Neuronal stem cell (in vitro differentiated cells): Measurements from ENCODE around the gene ABCB1.

Experiments
- DNase-seq: peaks from one replicate; pipeline ENCODE4 v3.0.0-alpha.2; 2013; ENCODE audit warnings: low spot score
- H2AFZ ChIP-seq: one replicate; pipeline ENCODE4 v1.6.1; 2013; ENCODE audit warnings: mild to moderate bottlenecking, low read length, inconsistent platforms
- H2AK5ac ChIP-seq: 2 replicates; pipeline ENCODE4 v1.6.1; 2013; ENCODE audit warnings: low read depth, mild to moderate bottlenecking, inconsistent platforms, low read length, moderate library complexity, mixed read lengths
- H2BK120ac ChIP-seq: 2 replicates; pipeline ENCODE4 v1.6.1; 2013; ENCODE audit warnings: low read depth, mild to moderate bottlenecking, inconsistent platforms, low read length, moderate library complexity, mixed read lengths
- H2BK12ac ChIP-seq: one replicate; pipeline ENCODE4 v1.6.1; 2013; ENCODE audit warnings: low read length, inconsistent platforms
- H2BK15ac ChIP-seq: 2 replicates; pipeline ENCODE4 v1.6.1; 2013; ENCODE audit warnings: mild to moderate bottlenecking, low read length, inconsistent platforms, mixed read lengths
- H2BK5ac ChIP-seq: one replicate; pipeline ENCODE4 v1.6.1; 2013; ENCODE audit warnings: inconsistent platforms, mild to moderate bottlenecking, low read length, moderate library complexity
- H3K14ac ChIP-seq: one replicate; pipeline ENCODE4 v1.6.1; 2013; ENCODE audit warnings: low read length, inconsistent platforms
- H3K18ac ChIP-seq: 2 replicates; pipeline ENCODE4 v1.6.1; 2013; ENCODE audit warnings: low read length, inconsistent platforms
- H3K23ac ChIP-seq: 2 replicates; pipeline ENCODE4 v1.6.1; 2013; ENCODE audit warnings: low read depth, mild to moderate bottlenecking, mixed read lengths, low read length, inconsistent platforms; ENCODE audit not compliant: poor library complexity
- H3K27ac ChIP-seq: replicated peaks from 3 replicates; pipeline ENCODE4 v1.5.1; 2013; ENCODE audit warnings: low read length, inconsistent platforms
- H3K27me3 ChIP-seq, 3 experiments: 2 replicates each; pipeline ENCODE4 v1.6.1; 2013; ENCODE audit warnings: low read length in 3 of 3, mild to moderate bottlenecking in 2 of 3, inconsistent platforms in 1 of 3, low read depth in 1 of 3, mixed read lengths in 1 of 3, moderate library complexity in 1 of 3; ENCODE audit not compliant: control insufficient read depth in 3 of 3, insufficient read depth in 3 of 3
- H3K36me3 ChIP-seq, 2 donors: replicated peaks in 1 of 2; 2 replicates each; pipeline ENCODE4 v1.6.1; 2013; ENCODE audit warnings: low read length in 2 of 2; ENCODE audit not compliant: control insufficient read depth in 2 of 2, insufficient read depth in 2 of 2
- H3K4ac ChIP-seq: 2 replicates; pipeline ENCODE4 v1.6.1; 2013; ENCODE audit warnings: inconsistent platforms, mild to moderate bottlenecking, low read length, moderate library complexity
- H3K4me1 ChIP-seq, 2 donors: 1 replicate in 1 of 2; 2 replicates in 1 of 2; pipeline ENCODE4 v1.6.1; 2013; ENCODE audit warnings: low read length in 2 of 2, low read depth in 1 of 2; ENCODE audit not compliant: control insufficient read depth in 2 of 2, insufficient read depth in 1 of 2
- H3K4me2 ChIP-seq: one replicate; pipeline ENCODE4 v1.6.1; 2013; ENCODE audit warnings: mild to moderate bottlenecking, low read length, inconsistent platforms; ENCODE audit not compliant: insufficient read depth, poor library complexity, severe bottlenecking
- H3K4me3 ChIP-seq, 2 donors: 2 replicates each; pipeline ENCODE4 v1.5.1; 2013; ENCODE audit warnings: low read length in 2 of 2, mild to moderate bottlenecking in 2 of 2, inconsistent platforms in 1 of 2, moderate library complexity in 1 of 2
- H3K79me1 ChIP-seq: one replicate; pipeline ENCODE4 v1.6.1; 2013; ENCODE audit warnings: low read depth, mild to moderate bottlenecking, inconsistent platforms, low read length, moderate library complexity
- H3K9ac ChIP-seq: one replicate; pipeline ENCODE4 v1.6.1; 2013; ENCODE audit warnings: mild to moderate bottlenecking, low read depth, low read length, inconsistent platforms; ENCODE audit not compliant: poor library complexity
- H3K9me3 ChIP-seq, 2 donors: replicated peaks in 1 of 2; 2 replicates each; pipeline versions ENCODE3 to v1.6.1; 2013; ENCODE audit warnings: low read length in 2 of 2, mild to moderate bottlenecking in 2 of 2, inconsistent platforms in 1 of 2, low read depth in 1 of 2, mixed read lengths in 1 of 2, moderate library complexity in 1 of 2; ENCODE audit not compliant: control insufficient read depth in 2 of 2, insufficient read depth in 1 of 2
- H4K8ac ChIP-seq: one replicate; pipeline ENCODE4 v1.6.1; 2013; ENCODE audit warnings: low read depth, mild to moderate bottlenecking, inconsistent platforms, low read length, moderate library complexity
- H4K91ac ChIP-seq: one replicate; pipeline ENCODE4 v1.6.1; 2013; ENCODE audit warnings: low read length, low read depth, mild to moderate bottlenecking, inconsistent platforms; ENCODE audit not compliant: poor library complexity
- WGBS, 2 donors: extraction: QIAGEN DNeasy Blood & Tissue Kit; methylation state at CpG; one replicate each; pipeline ENCODE4 v1.1.7; 2013; ENCODE audit warnings: missing lambda C conversion rate in 2 of 2, mixed read lengths in 1 of 2; ENCODE audit not compliant: insufficient read length in 2 of 2, insufficient replicate concordance in 1 of 2; ENCODE audit errors: extremely low coverage in 2 of 2; 5-methylcytosine and 5-hydroxymethylcytosine counted together

The ABCB1 gene

GRCh38 chr7:87541648-87542047 is 59.0 kb downstream of the ABCB1 start:
- Histone ChIP-seq H3K27ac (no peak overlapping the region), H2BK5ac (no peak overlapping the region), H4K91ac (no peak overlapping the region), H3K4me2 (no peak overlapping the region), H3K79me1 (no peaks in the 10 kb centered on the region), H2AFZ (no peak overlapping the region), H3K23ac (no peak overlapping the region), H2BK120ac (no peak overlapping the region), H3K4ac (no peak overlapping the region), H4K8ac (no peak overlapping the region), H3K18ac (no peak overlapping the region), H2AK5ac (no peak overlapping the region), H3K9me3 (no peaks in the 10 kb centered on the region), H3K14ac (no peak overlapping the region), H3K9ac (no peak overlapping the region), H3K27me3 (no peaks in the 10 kb centered on the region), H2BK12ac (no peak overlapping the region), H3K4me3 (no peak overlapping the region), H3K36me3 (peaks cover 0 to 40% of the 10 kb centered on the region in 2 donors), H3K4me1 (no peaks in the 10 kb centered on the region), H2BK15ac (no peak overlapping the region)
- no CpG with 5 or more reads among the region's 1 CpG for WGBS, 2 donors
- DNase-seq, result no peak

GRCh38 chr7:87538052-87538451 is 62.6 kb downstream of the ABCB1 start:
- H3K27ac ChIP-seq, result no peak overlapping the region
- no peak overlapping the region for H2BK15ac ChIP-seq
- H3K9me3 ChIP-seq, result no peaks in the 10 kb centered on the region
- H3K4me3 ChIP-seq, result no peak overlapping the region
- H2BK5ac ChIP-seq, result no peak overlapping the region
- H2BK120ac ChIP-seq, result no peak overlapping the region
- no peak overlapping the region for H3K23ac ChIP-seq
- no peak overlapping the region for H3K9ac ChIP-seq
- H3K18ac ChIP-seq, result no peak overlapping the region
- H4K91ac ChIP-seq, result no peak overlapping the region
- no peaks in the 10 kb centered on the region for H3K4me1 ChIP-seq
- no peak overlapping the region for H2BK12ac ChIP-seq
- H3K4me2 ChIP-seq, result no peak overlapping the region
- WGBS, 2 donors, result no CpG with 5 or more reads among the region's 1 CpG
- DNase-seq, result no peak
- H3K27me3 ChIP-seq, result no peaks in the 10 kb centered on the region
- no peak overlapping the region for H2AFZ ChIP-seq
- H3K4ac ChIP-seq, result no peak overlapping the region
- peaks cover 0 to 25% of the 10 kb centered on the region in 2 donors for H3K36me3 ChIP-seq
- H3K14ac ChIP-seq, result no peak overlapping the region
- no peak overlapping the region for H4K8ac ChIP-seq
- no peaks in the 10 kb centered on the region for H3K79me1 ChIP-seq
- no peak overlapping the region for H2AK5ac ChIP-seq

GRCh38 chr7:87534072-87534471 is 66.6 kb downstream of the ABCB1 start:
- no peak overlapping the region for H2BK15ac ChIP-seq
- no peak overlapping the region for H3K18ac ChIP-seq
- H2AK5ac ChIP-seq, result no peak overlapping the region
- no peak overlapping the region for H3K4me3 ChIP-seq
- H4K8ac ChIP-seq, result no peak overlapping the region
- H3K27ac ChIP-seq, result no peak overlapping the region
- no CpG with 5 or more reads among the region's 2 CpGs for WGBS, 2 donors
- no peaks in the 10 kb centered on the region for H3K9me3 ChIP-seq
- H2BK5ac ChIP-seq, result no peak overlapping the region
- no peak for DNase-seq
- H2BK120ac ChIP-seq, result no peak overlapping the region
- H3K9ac ChIP-seq, result no peak overlapping the region
- no peaks in the 10 kb centered on the region for H3K4me1 ChIP-seq
- H4K91ac ChIP-seq, result no peak overlapping the region
- no peaks in the 10 kb centered on the region for H3K79me1 ChIP-seq
- H3K4me2 ChIP-seq, result no peak overlapping the region
- H3K23ac ChIP-seq, result no peak overlapping the region
- H2AFZ ChIP-seq, result no peak overlapping the region
- H2BK12ac ChIP-seq, result no peak overlapping the region
- no peak overlapping the region for H3K4ac ChIP-seq
- no peaks in the 10 kb centered on the region for H3K27me3 ChIP-seq
- H3K14ac ChIP-seq, result no peak overlapping the region
- H3K36me3 ChIP-seq, result peaks cover 0 to 24% of the 10 kb centered on the region in 2 donors

GRCh38 chr7:87530126-87530525 is 70.6 kb downstream of the ABCB1 start:
- no peaks in the 10 kb centered on the region for H3K4me1 ChIP-seq
- no peak overlapping the region for H2BK15ac ChIP-seq
- H3K4ac ChIP-seq, result no peak overlapping the region
- H3K18ac ChIP-seq, result no peak overlapping the region
- no peak overlapping the region for H2BK12ac ChIP-seq
- peaks cover 0 to 27% of the 10 kb centered on the region in 2 donors for H3K36me3 ChIP-seq
- H3K9ac ChIP-seq, result no peak overlapping the region
- H3K4me2 ChIP-seq, result no peak overlapping the region
- H3K27ac ChIP-seq, result no peak overlapping the region
- H3K27me3 ChIP-seq, result no peaks in the 10 kb centered on the region
- H3K23ac ChIP-seq, result no peak overlapping the region
- no peak overlapping the region for H2BK5ac ChIP-seq
- no peak overlapping the region for H2AK5ac ChIP-seq
- no peak overlapping the region for H4K8ac ChIP-seq
- H2AFZ ChIP-seq, result no peak overlapping the region
- H3K79me1 ChIP-seq, result no peaks in the 10 kb centered on the region
- DNase-seq, result no peak
- H4K91ac ChIP-seq, result no peak overlapping the region
- no peak overlapping the region for H3K14ac ChIP-seq
- H2BK120ac ChIP-seq, result no peak overlapping the region
- H3K9me3 ChIP-seq, result no peaks in the 10 kb centered on the region
- no peak overlapping the region for H3K4me3 ChIP-seq
